ENCODE measurements around the gene NHP2. TPM values are rescaled to one million over a fixed set of nuclear protein-coding genes. Genes with fewer than 3 reads are reported as not detected.

The NHP2 gene
- total RNA-seq, 1 donor from 2014 or later: 149 TPM

DNA sequence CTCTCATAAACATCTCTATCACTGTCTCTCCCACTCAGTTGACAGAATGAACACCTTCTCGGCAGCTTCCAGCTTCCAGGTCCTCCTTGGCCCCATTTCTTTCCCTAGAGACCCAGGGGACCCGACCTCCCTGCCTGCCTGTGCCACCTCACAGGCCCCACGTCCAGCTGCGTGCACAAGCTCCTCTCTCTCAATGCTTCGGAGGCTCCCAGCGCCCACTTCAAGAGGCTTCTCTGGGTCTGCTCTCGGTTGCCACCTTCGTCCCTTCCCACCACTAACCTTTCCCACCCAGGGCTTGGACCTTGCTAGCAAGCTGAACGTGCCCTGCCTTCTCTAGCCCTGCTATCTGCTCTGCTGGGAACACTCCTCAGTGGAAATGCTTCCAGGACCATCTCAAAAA lies 43.2 kb downstream of the NHP2 start:
- Mint-ChIP-seq H3K4me3 (ENCODE audit: unreplicated experiment) (no peak overlapping the region), H3K27me3 (ENCODE audit: low read depth, unreplicated experiment) (peaks cover 31% of the 10 kb centered on the region)
- no peak for FAIRE-seq

GRCh38 chr5:178108966-178109365 lies 44.7 kb downstream of the NHP2 start:
- FAIRE-seq: no peak
- Histone ChIP-seq H3K9ac (ENCODE audit: low read length) (no peak overlapping the region), H3K79me2 (ENCODE audit: insufficient read depth, low read length) (no peaks in the 10 kb centered on the region), H4K20me1 (ENCODE audit: insufficient read depth, low read length) (no peaks in the 10 kb centered on the region), H3K4me2 (ENCODE audit: low read length) (no peak overlapping the region), H3K27me3 (ENCODE audit: insufficient read depth, low read length) (peaks cover 7% of the 10 kb centered on the region), H3K4me3 (ENCODE audit: insufficient read depth, low read depth, low read length) (no peak overlapping the region), H3K4me1 (ENCODE audit: insufficient read depth, low read length) (peaks cover 2% of the 10 kb centered on the region), H3K9me3 (ENCODE audit: insufficient read depth, low read depth, low read length) (no peaks in the 10 kb centered on the region), H3K27ac (ENCODE audit: low read depth, low read length) (no peak overlapping the region), H2AFZ (ENCODE audit: low read depth, low read length) (no peak overlapping the region), H3K36me3 (ENCODE audit: insufficient read depth, low read length) (no peaks in the 10 kb centered on the region)
- DNase-seq (ENCODE audit: low read depth): no peak
- no peak overlapping the region for H3K4me3 Mint-ChIP-seq (ENCODE audit: unreplicated experiment)
- H3K27ac Mint-ChIP-seq (ENCODE audit: unreplicated experiment): no peak overlapping the region
- TF ChIP-seq CTCF (IDR thresholded peaks at IDR 0.05; ENCODE audit: insufficient read depth, low read depth, low read length): no peak
- TF ChIP-seq EZH2 (IDR thresholded peaks at IDR 0.05; ENCODE audit: insufficient read depth, low read length): no peak
- no peaks in the 10 kb centered on the region for H3K9me3 Mint-ChIP-seq (ENCODE audit: unreplicated experiment)
- peaks cover 31% of the 10 kb centered on the region for H3K27me3 Mint-ChIP-seq (ENCODE audit: low read depth, unreplicated experiment)
- H3K4me1 Mint-ChIP-seq (ENCODE audit: low read depth, unreplicated experiment): no peaks in the 10 kb centered on the region
- no peaks in the 10 kb centered on the region for H3K36me3 Mint-ChIP-seq (ENCODE audit: low read depth, unreplicated experiment)

More for the DNA sequence above, 43.2 kb downstream of the NHP2 start:
- H3K27me3 ChIP-seq (ENCODE audit: insufficient read depth, low read length): peaks cover 21% of the 10 kb centered on the region
- peaks cover 6% of the 10 kb centered on the region for H4K20me1 ChIP-seq (ENCODE audit: insufficient read depth, low read length)
- H2AFZ ChIP-seq (ENCODE audit: low read depth, low read length): no peak overlapping the region
- no peaks in the 10 kb centered on the region for H3K79me2 ChIP-seq (ENCODE audit: insufficient read depth, low read length)
- H3K4me2 ChIP-seq (ENCODE audit: low read length): no peak overlapping the region
- no peak overlapping the region for H3K9ac ChIP-seq (ENCODE audit: low read length)
- Mint-ChIP-seq H3K36me3 (ENCODE audit: low read depth, unreplicated experiment) (no peaks in the 10 kb centered on the region), H3K9me3 (ENCODE audit: unreplicated experiment) (no peaks in the 10 kb centered on the region), H3K4me1 (ENCODE audit: low read depth, unreplicated experiment) (peaks cover 2% of the 10 kb centered on the region), H3K27ac (ENCODE audit: unreplicated experiment) (no peak overlapping the region)
- H3K4me1 ChIP-seq (ENCODE audit: insufficient read depth, low read length): peaks cover 5% of the 10 kb centered on the region
- TF ChIP-seq EZH2 (IDR thresholded peaks at IDR 0.05; ENCODE audit: insufficient read depth, low read length): no peak
- no peak for TF ChIP-seq CTCF (IDR thresholded peaks at IDR 0.05; ENCODE audit: insufficient read depth, low read depth, low read length)
- H3K27ac ChIP-seq (ENCODE audit: low read depth, low read length): no peak overlapping the region
- no peak for DNase-seq (ENCODE audit: low read depth)
- H3K36me3 ChIP-seq (ENCODE audit: insufficient read depth, low read length): no peaks in the 10 kb centered on the region
- no peak overlapping the region for H3K4me3 ChIP-seq (ENCODE audit: insufficient read depth, low read depth, low read length)
- no peaks in the 10 kb centered on the region for H3K9me3 ChIP-seq (ENCODE audit: insufficient read depth, low read depth, low read length)

DNA sequence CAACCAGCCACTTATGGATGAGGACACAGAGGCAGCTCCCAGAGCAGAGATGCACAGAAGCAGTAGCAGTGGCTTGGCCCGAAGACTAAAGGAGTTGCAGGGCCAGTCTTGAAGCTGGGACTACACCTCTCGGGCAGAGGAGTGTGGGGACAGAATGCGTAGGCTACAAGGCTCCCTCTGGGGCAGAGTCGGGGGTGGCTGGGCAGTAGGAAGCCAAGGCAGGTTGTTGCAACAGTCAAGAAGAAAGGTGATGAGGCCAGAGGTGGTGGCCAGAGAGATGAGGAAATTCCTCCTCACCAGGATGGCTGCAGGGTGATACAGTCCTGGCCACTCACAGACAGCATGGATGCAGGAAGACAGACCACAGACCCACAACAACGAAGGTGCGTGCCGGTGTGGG lies 45.2 kb downstream of the NHP2 start:
- Histone ChIP-seq H2AFZ (ENCODE audit: low read depth, low read length) (no peak overlapping the region), H3K4me3 (ENCODE audit: insufficient read depth, low read depth, low read length) (no peak overlapping the region), H3K36me3 (ENCODE audit: insufficient read depth, low read length) (no peaks in the 10 kb centered on the region), H3K27me3 (ENCODE audit: insufficient read depth, low read length) (peaks cover 5% of the 10 kb centered on the region), H3K79me2 (ENCODE audit: insufficient read depth, low read length) (no peaks in the 10 kb centered on the region), H3K9me3 (ENCODE audit: insufficient read depth, low read depth, low read length) (no peaks in the 10 kb centered on the region), H4K20me1 (ENCODE audit: insufficient read depth, low read length) (no peaks in the 10 kb centered on the region), H3K4me2 (ENCODE audit: low read length) (no peak overlapping the region), H3K4me1 (ENCODE audit: insufficient read depth, low read length) (no peaks in the 10 kb centered on the region), H3K27ac (ENCODE audit: low read depth, low read length) (no peak overlapping the region), H3K9ac (ENCODE audit: low read length) (no peak overlapping the region)
- no peak overlapping the region for H3K27ac Mint-ChIP-seq (ENCODE audit: unreplicated experiment)
- no peak overlapping the region for H3K4me3 Mint-ChIP-seq (ENCODE audit: unreplicated experiment)
- TF ChIP-seq EZH2 (IDR thresholded peaks at IDR 0.05; ENCODE audit: insufficient read depth, low read length): no peak
- no peak for TF ChIP-seq CTCF (IDR thresholded peaks at IDR 0.05; ENCODE audit: insufficient read depth, low read depth, low read length)
- H3K4me1 Mint-ChIP-seq (ENCODE audit: low read depth, unreplicated experiment): no peaks in the 10 kb centered on the region
- FAIRE-seq (no peak), DNase-seq (ENCODE audit: low read depth) (no peak)
- no peaks in the 10 kb centered on the region for H3K36me3 Mint-ChIP-seq (ENCODE audit: low read depth, unreplicated experiment)
- H3K27me3 Mint-ChIP-seq (ENCODE audit: low read depth, unreplicated experiment): peaks cover 31% of the 10 kb centered on the region
- no peaks in the 10 kb centered on the region for H3K9me3 Mint-ChIP-seq (ENCODE audit: unreplicated experiment)
